HG03159 (cell line): ENCODE results near the gene KICS2.

ENCODE experiments used
- ATAC-seq: cut with Tn5 transposase; IDR thresholded peaks from one replicate; pipeline ENCODE4 v1.9.1; 2021; ENCODE audit warnings: mild to moderate bottlenecking, moderate library complexity; ENCODE audit not compliant: unreplicated experiment

The KICS2 gene

GRCh38 chr12:64175254-64175945, 46.7 kb downstream of the KICS2 start:
- no peak for ATAC-seq

- no peak for ATAC-seq
These were observed 48.6 kb downstream of the KICS2 start for GRCh38 chr12:64173456-64173855.
